Endodermal cell (in vitro differentiated cells): Measurements from ENCODE around the gene RSF1. TPM values are rescaled to one million over a fixed set of nuclear protein-coding genes. Genes with fewer than 3 reads are reported as not detected.

ENCODE experiments used
- DNase-seq: peaks from one replicate; pipeline ENCODE4 v3.0.0-alpha.2; 2017
- H3K27ac ChIP-seq: 2 replicates; pipeline ENCODE4 v1.5.1; 2013; ENCODE audit warnings: mild to moderate bottlenecking, low read depth, low read length, moderate library complexity
- H3K27me3 ChIP-seq: 2 replicates; pipeline ENCODE4 v1.6.1; 2013; ENCODE audit warnings: mild to moderate bottlenecking, low read length, moderate library complexity; ENCODE audit not compliant: insufficient read depth, control insufficient read depth, poor library complexity, severe bottlenecking
- H3K36me3 ChIP-seq: 2 replicates; pipeline ENCODE4 v1.7.0; 2013; ENCODE audit warnings: mild to moderate bottlenecking, low read length, moderate library complexity; ENCODE audit not compliant: control insufficient read depth, insufficient read depth
- H3K4me1 ChIP-seq: one replicate; pipeline ENCODE4 v1.7.0; 2013; ENCODE audit warnings: low read length; ENCODE audit not compliant: control insufficient read depth, insufficient read depth
- H3K4me3 ChIP-seq: 2 replicates; pipeline ENCODE4 v1.5.1; 2013; ENCODE audit warnings: mild to moderate bottlenecking, low read length, moderate library complexity
- H3K9ac ChIP-seq: 2 replicates; pipeline ENCODE4 v1.6.1; 2013; ENCODE audit warnings: mild to moderate bottlenecking, low read length, moderate library complexity; ENCODE audit not compliant: poor library complexity, severe bottlenecking; ENCODE audit errors: extremely low read depth
- H3K9me3 ChIP-seq: 2 replicates; pipeline ENCODE4 v1.6.1; 2013; ENCODE audit warnings: mild to moderate bottlenecking, low read length, moderate library complexity; ENCODE audit not compliant: control insufficient read depth
- H3K27ac Mint-ChIP-seq: 2 replicates; pipeline ENCODE4 v1.8.0; 2020; ENCODE audit warnings: mixed read lengths
- H3K27me3 Mint-ChIP-seq: 2 replicates; pipeline ENCODE4 v1.8.0; 2021; ENCODE audit warnings: mild to moderate bottlenecking, mixed read lengths; ENCODE audit not compliant: insufficient read depth
- H3K36me3 Mint-ChIP-seq: 2 replicates; pipeline ENCODE4 v1.8.0; 2020; ENCODE audit warnings: low read depth, mixed read lengths
- H3K4me1 Mint-ChIP-seq: 2 replicates; pipeline ENCODE4 v1.8.0; 2020; ENCODE audit warnings: mixed read lengths
- H3K4me3 Mint-ChIP-seq: 2 replicates; pipeline ENCODE4 v1.8.0; 2020; ENCODE audit warnings: mild to moderate bottlenecking, moderate library complexity, mixed read lengths
- H3K9me3 Mint-ChIP-seq: 2 replicates; pipeline ENCODE4 v1.8.0; 2020; ENCODE audit warnings: mild to moderate bottlenecking, mixed read lengths
- WGBS, 2 experiments: methylation state at CpG; one replicate each; pipeline versions ENCODE4 v1.1.5 to v1.1.7; 2013; ENCODE audit warnings: missing lambda C conversion rate in 2 of 2, mixed read lengths in 1 of 2; ENCODE audit not compliant: insufficient coverage in 1 of 2, insufficient read length in 1 of 2; 5-methylcytosine and 5-hydroxymethylcytosine counted together
- total RNA-seq, 2 donors: library from RNA; stranded (reverse); fragmentation: NEBNext Ultra II Directional in 1 of 2; extraction: Animal tissue kit (Norgen Biotek cat#: 25700) in 1 of 2; gene quantifications; 2 replicates in 1 of 2; 3 replicates in 1 of 2; pipeline ENCODE4 v1.2.1, GENCODE V29; 2021
- TF ChIP-seq, protein P1 (sequence below): fragments of 200-600 bp; sonication (generic); conservative IDR thresholded peaks from 2 replicates; pipeline ENCODE4 v1.5.0; 2021; ENCODE audit warnings: antibody characterized with exemption, mild to moderate bottlenecking

RSF1 gene
- total RNA-seq, 2 donors from 2014 or later: 69.3 to 71.0 TPM

DNA sequence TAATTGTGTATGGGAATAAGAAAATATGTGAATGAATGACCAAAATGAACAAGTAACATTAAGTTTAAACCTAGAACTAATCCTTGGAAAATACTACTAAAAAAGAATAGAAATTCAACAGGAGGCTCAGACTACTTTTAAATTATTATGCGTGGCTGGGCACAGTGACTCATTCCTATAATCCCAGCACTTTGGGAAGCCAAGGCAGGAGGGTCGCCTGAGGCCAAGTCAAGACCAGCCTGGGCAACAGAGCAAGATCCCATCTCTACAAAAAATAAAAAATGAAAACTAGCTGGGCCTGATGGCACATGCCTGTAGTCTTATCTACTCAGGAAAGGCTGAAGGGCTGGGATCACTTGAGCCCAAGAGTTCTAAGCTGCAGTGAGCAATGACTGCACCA is 97.5 kb downstream of the RSF1 start:
- DNase-seq: no peak
- H3K9me3 Mint-ChIP-seq: no peaks in the 10 kb centered on the region
- H3K36me3 ChIP-seq: peaks cover 61% of the 10 kb centered on the region
- H3K27me3 ChIP-seq: no peaks in the 10 kb centered on the region
- no peak overlapping the region for H3K27ac ChIP-seq
- H3K9ac ChIP-seq: no peak overlapping the region
- H3K4me3 ChIP-seq: no peak overlapping the region
- no peaks in the 10 kb centered on the region for H3K9me3 ChIP-seq
- H3K4me1 ChIP-seq: no peaks in the 10 kb centered on the region
- no peak overlapping the region for H3K27ac Mint-ChIP-seq
- H3K27me3 Mint-ChIP-seq: no peaks in the 10 kb centered on the region
- no peak overlapping the region for H3K4me3 Mint-ChIP-seq
- H3K4me1 Mint-ChIP-seq: no peaks in the 10 kb centered on the region
- WGBS, 2 experiments: 94 to 100% methylated on average over 2 of the region's 2 CpGs
- H3K36me3 Mint-ChIP-seq: peaks cover 34% of the 10 kb centered on the region
- TF ChIP-seq, protein P1, sequence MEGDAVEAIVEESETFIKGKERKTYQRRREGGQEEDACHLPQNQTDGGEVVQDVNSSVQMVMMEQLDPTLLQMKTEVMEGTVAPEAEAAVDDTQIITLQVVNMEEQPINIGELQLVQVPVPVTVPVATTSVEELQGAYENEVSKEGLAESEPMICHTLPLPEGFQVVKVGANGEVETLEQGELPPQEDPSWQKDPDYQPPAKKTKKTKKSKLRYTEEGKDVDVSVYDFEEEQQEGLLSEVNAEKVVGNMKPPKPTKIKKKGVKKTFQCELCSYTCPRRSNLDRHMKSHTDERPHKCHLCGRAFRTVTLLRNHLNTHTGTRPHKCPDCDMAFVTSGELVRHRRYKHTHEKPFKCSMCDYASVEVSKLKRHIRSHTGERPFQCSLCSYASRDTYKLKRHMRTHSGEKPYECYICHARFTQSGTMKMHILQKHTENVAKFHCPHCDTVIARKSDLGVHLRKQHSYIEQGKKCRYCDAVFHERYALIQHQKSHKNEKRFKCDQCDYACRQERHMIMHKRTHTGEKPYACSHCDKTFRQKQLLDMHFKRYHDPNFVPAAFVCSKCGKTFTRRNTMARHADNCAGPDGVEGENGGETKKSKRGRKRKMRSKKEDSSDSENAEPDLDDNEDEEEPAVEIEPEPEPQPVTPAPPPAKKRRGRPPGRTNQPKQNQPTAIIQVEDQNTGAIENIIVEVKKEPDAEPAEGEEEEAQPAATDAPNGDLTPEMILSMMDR: no peak

DNA sequence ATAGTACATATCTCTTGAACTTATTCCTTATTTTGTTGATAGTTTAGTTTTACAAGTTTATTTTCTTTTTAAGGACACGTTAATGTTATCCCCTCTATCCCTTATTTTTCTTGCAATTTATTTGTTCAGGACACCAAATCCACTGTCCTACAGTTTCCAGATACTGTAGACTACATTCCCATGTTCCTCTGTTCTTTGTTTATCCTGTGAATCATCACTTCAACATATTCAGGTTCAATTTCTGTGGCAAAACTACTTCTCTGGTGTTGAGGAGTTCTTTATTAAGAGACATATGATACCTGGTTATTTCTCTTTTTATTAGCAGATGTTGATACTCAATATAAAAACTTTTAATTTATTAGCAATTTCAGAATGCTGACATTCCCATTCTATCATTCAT is 110.2 kb downstream of the RSF1 start:
- Mint-ChIP-seq H3K27ac (no peak overlapping the region), H3K27me3 (no peaks in the 10 kb centered on the region), H3K4me1 (no peaks in the 10 kb centered on the region), H3K4me3 (no peak overlapping the region), H3K36me3 (peaks cover 20% of the 10 kb centered on the region), H3K9me3 (no peaks in the 10 kb centered on the region)
- Histone ChIP-seq H3K36me3 (peaks cover 2% of the 10 kb centered on the region), H3K9me3 (no peaks in the 10 kb centered on the region), H3K4me3 (no peak overlapping the region), H3K27me3 (no peaks in the 10 kb centered on the region), H3K9ac (no peak overlapping the region), H3K27ac (no peak overlapping the region), H3K4me1 (no peaks in the 10 kb centered on the region)
- DNase-seq: no peak
- WGBS, 2 experiments: 95 to 100% methylated on average over 1 of the region's 1 CpG
- TF ChIP-seq, protein P1: no peak

DNA sequence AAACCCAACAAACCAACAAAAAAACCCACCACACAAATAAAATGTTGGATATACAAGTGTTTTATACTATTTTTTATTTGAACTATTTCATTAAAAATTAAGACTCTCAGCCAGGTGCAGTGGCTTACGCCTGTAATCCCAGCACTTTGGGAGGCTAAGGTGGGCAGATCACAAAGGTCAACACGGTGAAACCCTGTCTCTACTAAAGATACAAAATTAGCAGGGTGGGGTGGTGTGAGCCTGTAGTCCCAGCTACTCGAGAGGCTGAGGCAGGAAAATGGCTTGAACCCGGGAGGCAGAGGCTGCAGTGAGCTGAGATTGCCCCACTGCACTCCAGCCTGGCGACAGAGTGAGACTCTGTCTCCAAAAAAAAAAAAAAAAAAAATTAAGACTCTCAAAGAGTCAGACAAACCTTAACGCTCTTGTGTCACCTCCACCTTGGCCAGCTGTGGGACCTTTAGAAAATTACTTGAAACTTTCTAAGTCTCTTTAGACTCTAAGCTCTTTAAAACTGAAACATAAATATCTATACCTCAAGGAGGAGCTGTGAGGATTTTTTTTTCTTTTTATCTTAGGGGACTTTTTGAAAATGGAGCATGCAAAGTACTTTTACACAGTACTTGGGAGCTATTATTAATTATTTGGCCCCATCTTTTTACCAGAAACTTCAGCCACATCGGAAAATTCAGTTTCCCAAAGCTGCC is 114.5 kb downstream of the RSF1 start:
- Histone ChIP-seq H3K27me3 (no peaks in the 10 kb centered on the region), H3K27ac (no peak overlapping the region), H3K4me3 (no peak overlapping the region), H3K36me3 (peaks cover 31% of the 10 kb centered on the region), H3K9ac (no peak overlapping the region), H3K4me1 (no peaks in the 10 kb centered on the region), H3K9me3 (no peaks in the 10 kb centered on the region)
- peaks cover 28% of the 10 kb centered on the region for H3K36me3 Mint-ChIP-seq
- H3K4me1 Mint-ChIP-seq: no peaks in the 10 kb centered on the region
- TF ChIP-seq, protein P1: no peak
- DNase-seq: no peak
- 92 to 93% methylated on average over 3 to 7 of the region's 7 CpGs for WGBS, 2 experiments
- no peaks in the 10 kb centered on the region for H3K27me3 Mint-ChIP-seq
- H3K27ac Mint-ChIP-seq: peak overlapping the region; percentile 37
- no peak overlapping the region for H3K4me3 Mint-ChIP-seq
- H3K9me3 Mint-ChIP-seq: no peaks in the 10 kb centered on the region
